HG02970 (cell line): ENCODE data around the gene ZBTB46.
"Not testable (repeated sequence)": the region's sequence is repeated elsewhere in the genome, so short reads cannot be mapped to it uniquely, and the experiment has no call there.

Experiments
- ATAC-seq: cut with Tn5 transposase; IDR thresholded peaks from one replicate; pipeline ENCODE4 v1.9.1; 2021; ENCODE audit warnings: mild to moderate bottlenecking, moderate library complexity, moderate number of reproducible peaks; ENCODE audit not compliant: unreplicated experiment, low FRiP score

Gene ZBTB46

GRCh38 chr20:63859166-63859699 lies 28.2 kb upstream of the ZBTB46 start:
- ATAC-seq: no peak

GRCh38 chr20:63858393-63859165 lies 27.5 kb upstream of the ZBTB46 start:
- ATAC-seq: no peak

GRCh38 chr20:63857764-63858392 lies 26.8 kb upstream of the ZBTB46 start:
- no peak for ATAC-seq

- ATAC-seq: no peak
Observed at GRCh38 chr20:63856098-63856511, 25.0 kb upstream of the ZBTB46 start.

GRCh38 chr20:63855363-63856097 lies 24.5 kb upstream of the ZBTB46 start:
- no peak for ATAC-seq

GRCh38 chr20:63854766-63855362 lies 23.8 kb upstream of the ZBTB46 start:
- ATAC-seq: no peak

GRCh38 chr20:63854069-63854765 lies 23.2 kb upstream of the ZBTB46 start:
- no peak for ATAC-seq

- ATAC-seq: not testable (repeated sequence)
Observed at GRCh38 chr20:63853733-63854068, 22.6 kb upstream of the ZBTB46 start.

GRCh38 chr20:63851548-63851943 lies 20.5 kb upstream of the ZBTB46 start:
- ATAC-seq: not testable (repeated sequence)

GRCh38 chr20:63850689-63851547 lies 19.9 kb upstream of the ZBTB46 start:
- ATAC-seq: no peak

- no peak for ATAC-seq
Observed at GRCh38 chr20:63848003-63848911, 17.2 kb upstream of the ZBTB46 start.

- ATAC-seq: no peak
Observed at GRCh38 chr20:63847237-63848002, 16.4 kb upstream of the ZBTB46 start.

GRCh38 chr20:63846888-63847236 lies 15.8 kb upstream of the ZBTB46 start:
- ATAC-seq: no peak

GRCh38 chr20:63846128-63846771 lies 15.2 kb upstream of the ZBTB46 start:
- no peak for ATAC-seq

GRCh38 chr20:63844511-63844991 lies 13.5 kb upstream of the ZBTB46 start:
- ATAC-seq: no peak

- ATAC-seq: no peak
Observed at GRCh38 chr20:63843778-63844177, 12.7 kb upstream of the ZBTB46 start.

GRCh38 chr20:63843222-63843621 lies 12.2 kb upstream of the ZBTB46 start:
- no peak for ATAC-seq
